ENCODE results near the gene SLC8A3.

Gene SLC8A3

GRCh38 chr14:70162358-70162757 lies 26.4 kb downstream of the SLC8A3 start:
- Histone ChIP-seq H3K27ac (replicated peaks) (no peak overlapping the region), H3K27me3 (ENCODE audit: insufficient read depth, poor library complexity, severe bottlenecking) (no peaks in the 10 kb centered on the region), H3K4me3 (replicated peaks; ENCODE audit: insufficient read depth, low read length) (no peak overlapping the region)
- no peak for DNase-seq (ENCODE audit: low read depth in 1 of 2, low spot score in 1 of 2)
- TF ChIP-seq SPI1 (IDR thresholded peaks at IDR 0.05; ENCODE audit: borderline replicate concordance, low read depth) (no peak), CTCF (IDR thresholded peaks at IDR 0.05; ENCODE audit: insufficient read depth, low read length) (no peak), REST (IDR thresholded peaks at IDR 0.05; ENCODE audit: insufficient replicate concordance, low read depth) (no peak), POLR2AphosphoS5 (IDR thresholded peaks at IDR 0.05; ENCODE audit: low read depth) (no peak), GABPA (IDR thresholded peaks at IDR 0.05; ENCODE audit: low read depth) (no peak)

DNA sequence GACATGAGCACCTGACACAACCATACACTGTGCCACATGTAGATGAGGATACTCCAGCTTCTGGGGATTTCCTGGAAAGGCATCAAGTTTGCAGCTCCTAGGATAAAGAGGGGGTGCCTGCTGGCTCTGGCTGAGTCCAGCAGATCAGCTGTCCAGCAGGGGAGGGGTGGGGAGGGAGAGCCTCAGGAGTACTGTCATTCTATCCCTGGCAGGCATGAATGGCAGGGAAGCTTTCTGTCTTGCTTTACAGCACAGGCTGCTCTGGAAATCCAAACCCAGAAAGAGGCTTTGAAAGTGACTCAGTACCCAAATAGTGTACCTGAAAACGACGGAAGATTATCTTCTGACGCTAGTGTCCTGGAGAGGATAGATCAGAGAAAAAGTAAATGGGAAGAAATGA lies 32.2 kb downstream of the SLC8A3 start:
- no peak overlapping the region for H3K27ac ChIP-seq (replicated peaks)
- no peaks in the 10 kb centered on the region for H3K27me3 ChIP-seq (ENCODE audit: insufficient read depth, poor library complexity, severe bottlenecking)
- no peak for DNase-seq (ENCODE audit: low read depth in 1 of 2, low spot score in 1 of 2)
- no peak overlapping the region for H3K4me3 ChIP-seq (replicated peaks; ENCODE audit: insufficient read depth, low read length)
- TF ChIP-seq REST (IDR thresholded peaks at IDR 0.05; ENCODE audit: insufficient replicate concordance, low read depth) (no peak), POLR2AphosphoS5 (IDR thresholded peaks at IDR 0.05; ENCODE audit: low read depth) (no peak), CTCF (IDR thresholded peaks at IDR 0.05; ENCODE audit: insufficient read depth, low read length) (no peak), SPI1 (IDR thresholded peaks at IDR 0.05; ENCODE audit: borderline replicate concordance, low read depth) (no peak), GABPA (IDR thresholded peaks at IDR 0.05; ENCODE audit: low read depth) (no peak)

- Histone ChIP-seq H3K27me3 (ENCODE audit: insufficient read depth, poor library complexity, severe bottlenecking) (no peaks in the 10 kb centered on the region), H3K4me3 (replicated peaks; ENCODE audit: insufficient read depth, low read length) (no peak overlapping the region), H3K27ac (replicated peaks) (no peak overlapping the region)
- DNase-seq (ENCODE audit: low read depth in 1 of 2, low spot score in 1 of 2), result no peak
- TF ChIP-seq CTCF (IDR thresholded peaks at IDR 0.05; ENCODE audit: insufficient read depth, low read length) (no peak), POLR2AphosphoS5 (IDR thresholded peaks at IDR 0.05; ENCODE audit: low read depth) (no peak), REST (IDR thresholded peaks at IDR 0.05; ENCODE audit: insufficient replicate concordance, low read depth) (no peak), SPI1 (IDR thresholded peaks at IDR 0.05; ENCODE audit: borderline replicate concordance, low read depth) (no peak), GABPA (IDR thresholded peaks at IDR 0.05; ENCODE audit: low read depth) (no peak)
These were observed 36.0 kb downstream of the SLC8A3 start for GRCh38 chr14:70152704-70153103.

Measured in HL-60 (cell line).